ENCODE data around the gene DDX28. TPM values are rescaled to one million over a fixed set of nuclear protein-coding genes. Genes with fewer than 3 reads are reported as not detected.

Gene DDX28
- total RNA-seq, 1 experiment from 2014 or later, result 13.4 TPM

DNA sequence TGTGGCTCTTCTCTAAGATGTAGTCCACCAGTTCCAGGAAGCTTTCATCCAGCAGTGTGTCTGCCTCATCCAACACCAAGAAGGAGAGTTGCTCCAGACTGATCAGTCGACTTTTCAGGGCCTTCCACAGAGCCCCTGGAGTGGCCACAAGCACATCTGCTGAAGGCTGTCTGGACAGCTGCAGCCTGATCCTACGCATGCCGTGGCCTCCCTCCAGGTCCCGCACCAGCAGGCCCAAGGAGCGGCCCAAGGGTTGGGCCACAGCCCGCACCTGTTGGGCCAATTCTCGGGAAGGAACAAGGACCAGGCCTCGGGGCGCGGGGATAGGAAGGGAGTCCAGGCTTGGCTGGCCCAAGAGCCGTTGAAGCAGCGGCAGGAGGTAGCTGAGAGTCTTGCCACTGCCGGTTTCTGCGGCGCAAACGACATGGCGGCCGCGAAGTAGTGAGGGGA is 729 bp downstream of the DDX28 start:
- ATAC-seq (no peak), DNase-seq (no peak)
- peak overlapping the region; percentile 97 for H3K9ac ChIP-seq (ENCODE audit: low read length)
- peaks cover 5% of the 10 kb centered on the region; the same call in 1 of the 2 replicates for H3K4me1 ChIP-seq (ENCODE audit: insufficient read depth, low read length)
- intact Hi-C loops (cut with micrococcal nuclease), result no loop called here
- BruUV-seq (replicated peaks), result no TSS peak
- peaks cover 39% of the 10 kb centered on the region for H3K79me2 ChIP-seq (ENCODE audit: low read length)
- ChIA-PET CTCF (interaction anchor here (0.9 kb wide), 1 partner anchor 18 kb away, joined by 3 read pairs; no protein-coding TSS in a partner anchor), POLR2A (ENCODE audit: unreplicated experiment) (no interaction called here)
- H3K9me3 ChIP-seq (ENCODE audit: low read length), result no peaks in the 10 kb centered on the region
- TF ChIP-seq EZH2 (IDR thresholded peaks at IDR 0.05; ENCODE audit: low read length, unreplicated experiment) (no peak), EZH2phosphoT487 (IDR thresholded peaks at IDR 0.05; ENCODE audit: borderline replicate concordance, low read length) (no peak)
- TF ChIP-seq, protein P1, sequence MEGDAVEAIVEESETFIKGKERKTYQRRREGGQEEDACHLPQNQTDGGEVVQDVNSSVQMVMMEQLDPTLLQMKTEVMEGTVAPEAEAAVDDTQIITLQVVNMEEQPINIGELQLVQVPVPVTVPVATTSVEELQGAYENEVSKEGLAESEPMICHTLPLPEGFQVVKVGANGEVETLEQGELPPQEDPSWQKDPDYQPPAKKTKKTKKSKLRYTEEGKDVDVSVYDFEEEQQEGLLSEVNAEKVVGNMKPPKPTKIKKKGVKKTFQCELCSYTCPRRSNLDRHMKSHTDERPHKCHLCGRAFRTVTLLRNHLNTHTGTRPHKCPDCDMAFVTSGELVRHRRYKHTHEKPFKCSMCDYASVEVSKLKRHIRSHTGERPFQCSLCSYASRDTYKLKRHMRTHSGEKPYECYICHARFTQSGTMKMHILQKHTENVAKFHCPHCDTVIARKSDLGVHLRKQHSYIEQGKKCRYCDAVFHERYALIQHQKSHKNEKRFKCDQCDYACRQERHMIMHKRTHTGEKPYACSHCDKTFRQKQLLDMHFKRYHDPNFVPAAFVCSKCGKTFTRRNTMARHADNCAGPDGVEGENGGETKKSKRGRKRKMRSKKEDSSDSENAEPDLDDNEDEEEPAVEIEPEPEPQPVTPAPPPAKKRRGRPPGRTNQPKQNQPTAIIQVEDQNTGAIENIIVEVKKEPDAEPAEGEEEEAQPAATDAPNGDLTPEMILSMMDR (conservative IDR thresholded peaks at IDR 0.05; ENCODE audit: low read depth, low read length), result no peak
- peak overlapping the region; percentile 100 for H3K4me3 ChIP-seq (ENCODE audit: low read length)
- peak overlapping the region; percentile 100 for H3K4me2 ChIP-seq (ENCODE audit: low read length)
- H3K27me3 ChIP-seq (ENCODE audit: low read length), result no peaks in the 10 kb centered on the region
- H3K27ac ChIP-seq (ENCODE audit: low read length), result peak overlapping the region; percentile 31; the same call in 1 of the 2 replicates
- no peaks in the 10 kb centered on the region for H3F3A ChIP-seq (ENCODE audit: low read length, unreplicated experiment)
- peak overlapping the region; percentile 94 for H2AFZ ChIP-seq (ENCODE audit: low read length)
- no peaks in the 10 kb centered on the region for H3K9me2 ChIP-seq (replicated peaks; ENCODE audit: low read length)
- no peaks in the 10 kb centered on the region for H4K20me1 ChIP-seq (ENCODE audit: low read length)
- no peaks in the 10 kb centered on the region for H3K36me3 ChIP-seq (ENCODE audit: low read depth, low read length)

GRCh38 chr16:68021490-68021889 is 1.5 kb downstream of the DDX28 start:
- Histone ChIP-seq H3K9me2 (replicated peaks; ENCODE audit: low read length) (no peaks in the 10 kb centered on the region), H2AFZ (ENCODE audit: low read length) (no peak overlapping the region), H3K27ac (ENCODE audit: low read length) (no peak overlapping the region), H3K4me1 (ENCODE audit: insufficient read depth, low read length) (peaks cover 5% of the 10 kb centered on the region; the same call in 1 of the 2 replicates), H4K20me1 (ENCODE audit: low read length) (no peaks in the 10 kb centered on the region), H3F3A (ENCODE audit: low read length, unreplicated experiment) (no peaks in the 10 kb centered on the region), H3K36me3 (ENCODE audit: low read depth, low read length) (no peaks in the 10 kb centered on the region), H3K79me2 (ENCODE audit: low read length) (peaks cover 39% of the 10 kb centered on the region), H3K4me3 (ENCODE audit: low read length) (peak overlapping the region; percentile 100), H3K4me2 (ENCODE audit: low read length) (peak overlapping the region; percentile 100), H3K9ac (ENCODE audit: low read length) (no peak overlapping the region), H3K9me3 (ENCODE audit: low read length) (no peaks in the 10 kb centered on the region), H3K27me3 (ENCODE audit: low read length) (no peaks in the 10 kb centered on the region)
- CTCF ChIA-PET, result no interaction called here
- TF ChIP-seq EZH2phosphoT487 (IDR thresholded peaks at IDR 0.05; ENCODE audit: borderline replicate concordance, low read length) (no peak), EZH2 (IDR thresholded peaks at IDR 0.05; ENCODE audit: low read length, unreplicated experiment) (no peak)
- ATAC-seq, result no peak
- intact Hi-C loops (cut with micrococcal nuclease), result no loop called here
- POLR2A ChIA-PET (ENCODE audit: unreplicated experiment), result no interaction called here
- no TSS peak for BruUV-seq (replicated peaks)
- DNase-seq, result no peak

GRCh38 chr16:68019167-68019680 is 3.8 kb downstream of the DDX28 start:
- intact Hi-C loops (cut with micrococcal nuclease), result no loop called here
- no peak for ATAC-seq

More at GRCh38 chr16:68019167-68019680, 3.8 kb downstream of the DDX28 start:
- CTCF ChIA-PET, result no interaction called here
- POLR2A ChIA-PET (ENCODE audit: unreplicated experiment), result no interaction called here
- no peak for DNase-seq
- Histone ChIP-seq H3K36me3 (ENCODE audit: low read depth, low read length) (no peaks in the 10 kb centered on the region), H3K9me3 (ENCODE audit: low read length) (no peaks in the 10 kb centered on the region), H3F3A (ENCODE audit: low read length, unreplicated experiment) (no peaks in the 10 kb centered on the region), H3K4me1 (ENCODE audit: insufficient read depth, low read length) (peaks cover 5% of the 10 kb centered on the region; the same call in 1 of the 2 replicates), H3K9ac (ENCODE audit: low read length) (no peak overlapping the region), H3K27ac (ENCODE audit: low read length) (no peak overlapping the region), H3K79me2 (ENCODE audit: low read length) (peaks cover 34% of the 10 kb centered on the region), H3K4me3 (ENCODE audit: low read length) (no peak overlapping the region), H4K20me1 (ENCODE audit: low read length) (no peaks in the 10 kb centered on the region), H3K9me2 (replicated peaks; ENCODE audit: low read length) (no peaks in the 10 kb centered on the region), H3K4me2 (ENCODE audit: low read length) (no peak overlapping the region), H2AFZ (ENCODE audit: low read length) (no peak overlapping the region), H3K27me3 (ENCODE audit: low read length) (no peaks in the 10 kb centered on the region)
- BruUV-seq (replicated peaks), result no TSS peak
- TF ChIP-seq EZH2phosphoT487 (IDR thresholded peaks at IDR 0.05; ENCODE audit: borderline replicate concordance, low read length), result no peak
- no peak for TF ChIP-seq EZH2 (IDR thresholded peaks at IDR 0.05; ENCODE audit: low read length, unreplicated experiment)
- TF ChIP-seq, protein P1 (conservative IDR thresholded peaks at IDR 0.05; ENCODE audit: low read depth, low read length), result no peak
